CD4-positive, alpha-beta T cell (primary cell): ENCODE data around the gene DLG1. TPM values are rescaled to one million over a fixed set of nuclear protein-coding genes. Genes with fewer than 3 reads are reported as not detected.

Source experiments
- ATAC-seq: fragments of 200-7000 bp; cut with Tn5 transposase; one replicate; pipeline ENCODE4 v1.10.0; 2022; ENCODE audit warnings: mild to moderate bottlenecking; ENCODE audit not compliant: poor library complexity
- CTCF ChIA-PET: fragments of 350-600 bp; sonication (Branson Sonifier 250); formaldehyde crosslinking; loops from one replicate; lab custom pipeline; 2021; ENCODE audit warnings: antibody characterized with exemption, inconsistent platforms; lab: Charles Lee
- POLR2A ChIA-PET: fragments of 350-600 bp; sonication (Branson Sonifier 250); formaldehyde crosslinking; loops from one replicate; lab custom pipeline; 2021; ENCODE audit warnings: antibody characterized with exemption, inconsistent platforms; lab: Charles Lee
- DNase-seq, 14 experiments: peaks; one replicate each; pipeline ENCODE4 v3.0.0-alpha.2; 2013 to 2020; ENCODE audit warnings: mixed read lengths in 2 of 14
- H3K27ac ChIP-seq, 2 donors: one replicate each; pipeline versions ENCODE4 v1.5.1 to v1.7.0; 2013; ENCODE audit warnings: low read length in 2 of 2, low read depth in 1 of 2, mild to moderate bottlenecking in 1 of 2
- H3K27me3 ChIP-seq, 2 experiments: 1 replicate in 1 of 2; 2 replicates in 1 of 2; pipeline versions ENCODE4 v1.6.1 to v1.7.0; 2013; ENCODE audit warnings: low read length in 2 of 2, control low read depth in 1 of 2, mild to moderate bottlenecking in 1 of 2, moderate library complexity in 1 of 2; ENCODE audit not compliant: insufficient read depth in 2 of 2, control insufficient read depth in 1 of 2
- H3K36me3 ChIP-seq: one replicate; pipeline ENCODE4 v1.6.1; 2013; ENCODE audit warnings: low read length, control low read depth; ENCODE audit not compliant: insufficient read depth
- H3K4me1 ChIP-seq: one replicate; pipeline ENCODE4 v1.6.1; 2013; ENCODE audit warnings: low read length, control low read depth; ENCODE audit not compliant: insufficient read depth
- H3K4me3 ChIP-seq: one replicate; pipeline ENCODE4 v1.5.1; 2013; ENCODE audit warnings: mild to moderate bottlenecking, low read length, moderate library complexity
- H3K9me3 ChIP-seq, 2 experiments: 1 replicate in 1 of 2; 2 replicates in 1 of 2; pipeline versions ENCODE4 v1.6.1 to v1.7.0; 2013; ENCODE audit warnings: low read length in 2 of 2, mild to moderate bottlenecking in 2 of 2, control low read depth in 1 of 2, moderate library complexity in 1 of 2; ENCODE audit not compliant: control insufficient read depth in 1 of 2, insufficient read depth in 1 of 2
- H3K27ac Mint-ChIP-seq: one replicate; pipeline ENCODE4 v1.8.0; 2020; ENCODE audit warnings: mixed read lengths
- H3K27me3 Mint-ChIP-seq: one replicate; pipeline ENCODE4 v1.8.0; 2021; ENCODE audit warnings: mixed read lengths
- H3K36me3 Mint-ChIP-seq: one replicate; pipeline ENCODE4 v1.8.0; 2021; ENCODE audit warnings: low read depth, mixed read lengths
- H3K4me1 Mint-ChIP-seq: one replicate; pipeline ENCODE4 v1.8.0; 2021; ENCODE audit warnings: low read depth, mixed read lengths
- H3K4me3 Mint-ChIP-seq: one replicate; pipeline ENCODE4 v1.8.0; 2020; ENCODE audit warnings: mild to moderate bottlenecking, mixed read lengths
- H3K9me3 Mint-ChIP-seq: one replicate; pipeline ENCODE4 v1.8.0; 2020; ENCODE audit warnings: mixed read lengths
- CTCF ChIP-seq: fragments of 200-600 bp; IDR thresholded peaks from one replicate; pipeline ENCODE4 v1.8.0; 2022; ENCODE audit warnings: antibody characterized with exemption, mild to moderate bottlenecking
- intact Hi-C, 2 experiments: fragments of 100-400 bp; cut with DNase I in 1 of 2; cut with micrococcal nuclease in 1 of 2; formaldehyde crosslinking; loops; one replicate each; pipeline versions ENCODE4 v1.15.1 to v1.9.0; 2023 to 2025; cut with DNase I, micrococcal nuclease
- total RNA-seq, 174 experiments: library from RNA in 2 of 174; stranded (reverse) in 2 of 174; gene quantifications; one replicate each; pipeline ENCODE4 v1.2.3 and lab custom pipeline; 2021 to 2026

DLG1 gene
- total RNA-seq, 2 experiments from 2014 or later = 86.8 to 91.8 TPM

- H3K4me1 ChIP-seq = no peaks in the 10 kb centered on the region
- Mint-ChIP-seq H3K27ac (no peak overlapping the region), H3K4me1 (no peaks in the 10 kb centered on the region), H3K4me3 (no peak overlapping the region), H3K27me3 (no peaks in the 10 kb centered on the region), H3K9me3 (no peaks in the 10 kb centered on the region), H3K36me3 (no peaks in the 10 kb centered on the region)
- no peaks in the 10 kb centered on the region for H3K9me3 ChIP-seq
- intact Hi-C loops = no loop called here
- H3K36me3 ChIP-seq = no peaks in the 10 kb centered on the region
- DNase-seq (no peak), ATAC-seq (no peak)
- no peak for TF ChIP-seq CTCF
- POLR2A ChIA-PET = no interaction called here
- no peaks in the 10 kb centered on the region for H3K27me3 ChIP-seq
- CTCF ChIA-PET = no interaction called here
- no peak overlapping the region for H3K4me3 ChIP-seq
- H3K27ac ChIP-seq = no peak overlapping the region
Observed at GRCh38 chr3:197344582-197345318, 46.3 kb upstream of the DLG1 start.

GRCh38 chr3:197343656-197344408 lies 45.4 kb upstream of the DLG1 start:
- no peak for DNase-seq
- no peak overlapping the region for H3K4me3 Mint-ChIP-seq
- Histone ChIP-seq H3K4me3 (no peak overlapping the region), H3K36me3 (no peaks in the 10 kb centered on the region), H3K9me3 (no peaks in the 10 kb centered on the region), H3K4me1 (no peaks in the 10 kb centered on the region), H3K27ac (no peak overlapping the region), H3K27me3 (no peaks in the 10 kb centered on the region)
- H3K9me3 Mint-ChIP-seq = no peaks in the 10 kb centered on the region
- no peaks in the 10 kb centered on the region for H3K4me1 Mint-ChIP-seq
- no peaks in the 10 kb centered on the region for H3K27me3 Mint-ChIP-seq
- ChIA-PET POLR2A (no interaction called here), CTCF (no interaction called here)
- no peak for ATAC-seq
- intact Hi-C loops = no loop called here
- no peak overlapping the region for H3K27ac Mint-ChIP-seq
- no peak for TF ChIP-seq CTCF
- H3K36me3 Mint-ChIP-seq = no peaks in the 10 kb centered on the region

GRCh38 chr3:197343111-197343510 lies 44.7 kb upstream of the DLG1 start:
- DNase-seq = no peak
- TF ChIP-seq CTCF = no peak
- no peaks in the 10 kb centered on the region for H3K27me3 Mint-ChIP-seq
- Histone ChIP-seq H3K9me3 (no peaks in the 10 kb centered on the region), H3K4me3 (no peak overlapping the region), H3K27ac (no peak overlapping the region), H3K27me3 (no peaks in the 10 kb centered on the region), H3K36me3 (no peaks in the 10 kb centered on the region), H3K4me1 (no peaks in the 10 kb centered on the region)
- no peaks in the 10 kb centered on the region for H3K4me1 Mint-ChIP-seq
- no peaks in the 10 kb centered on the region for H3K9me3 Mint-ChIP-seq
- intact Hi-C loops = no loop called here
- H3K36me3 Mint-ChIP-seq = no peaks in the 10 kb centered on the region
- H3K4me3 Mint-ChIP-seq = no peak overlapping the region
- CTCF ChIA-PET = no interaction called here
- H3K27ac Mint-ChIP-seq = no peak overlapping the region
- ATAC-seq = no peak
- POLR2A ChIA-PET = no interaction called here
